Spleen (tissue), 11 donors: ENCODE results near the gene CCDC15. TPM values are rescaled to one million over a fixed set of nuclear protein-coding genes. Genes with fewer than 3 reads are reported as not detected.

Experiments used
- DNase-seq: peaks from one replicate; pipeline ENCODE4 v3.0.0-alpha.2; 2020
- H3K27ac ChIP-seq, 8 donors: fragments of 200-600 bp; sonication (generic) in 7 of 8; 1 replicate in 4 of 8; 2 replicates in 4 of 8; pipeline versions ENCODE4 v1.5.0 to v1.8.0; 2016 to 2021; ENCODE audit warnings: inconsistent platforms in 4 of 8, mild to moderate bottlenecking in 4 of 8, moderate library complexity in 1 of 8
- H3K27me3 ChIP-seq, 7 donors: fragments of 200-600 bp; sonication (generic) in 6 of 7; replicated peaks in 1 of 7; 1 replicate in 4 of 7; 2 replicates in 3 of 7; pipeline versions ENCODE4 v1.5.0 to v1.8.0; 2016 to 2021; ENCODE audit warnings: inconsistent platforms in 3 of 7, mild to moderate bottlenecking in 1 of 7
- H3K36me3 ChIP-seq, 6 donors: fragments of 200-600 bp; sonication (generic) in 5 of 6; 1 replicate in 4 of 6; 2 replicates in 2 of 6; pipeline versions ENCODE4 v1.5.0 to v1.8.0; 2016 to 2021; ENCODE audit warnings: inconsistent platforms in 2 of 6
- H3K4me1 ChIP-seq, 6 donors: fragments of 200-600 bp; sonication (generic) in 5 of 6; 1 replicate in 3 of 6; 2 replicates in 3 of 6; pipeline versions ENCODE4 v1.5.0 to v1.8.0; 2016 to 2021; ENCODE audit warnings: inconsistent platforms in 3 of 6
- H3K4me3 ChIP-seq, 8 donors: fragments of 200-600 bp; sonication (generic) in 7 of 8; 1 replicate in 4 of 8; 2 replicates in 4 of 8; pipeline versions ENCODE4 v1.5.0 to v1.8.0; 2016 to 2021; ENCODE audit warnings: inconsistent platforms in 4 of 8, mild to moderate bottlenecking in 4 of 8, moderate library complexity in 2 of 8
- H3K9me3 ChIP-seq, 8 donors: fragments of 200-600 bp; sonication (generic) in 7 of 8; 1 replicate in 4 of 8; 2 replicates in 4 of 8; pipeline versions ENCODE4 v1.5.0 to v1.8.0; 2016 to 2021; ENCODE audit warnings: inconsistent platforms in 4 of 8
- CTCF ChIP-seq, 11 experiments: fragments of 200-600 bp in 7 of 11; fragments of 450-650 bp in 4 of 11; sonication (generic) in 4 of 11; IDR thresholded peaks in 8 of 11; conservative IDR thresholded peaks in 3 of 11; 1 replicate in 7 of 11; 2 replicates in 4 of 11; pipeline versions ENCODE4 v1.4.0 to v1.8.0; 2016 to 2021; ENCODE audit warnings: antibody characterized with exemption in 11 of 11, inconsistent platforms in 4 of 11, mild to moderate bottlenecking in 1 of 11
- POLR2A ChIP-seq, 3 donors: fragments of 450-650 bp; IDR thresholded peaks; one replicate each; pipeline ENCODE4 v1.5.1; 2017; ENCODE audit warnings: antibody characterized with exemption in 3 of 3, mild to moderate bottlenecking in 1 of 3
- POLR2AphosphoS5 ChIP-seq, 3 donors: sonication (generic); formaldehyde crosslinking; IDR thresholded peaks; one replicate each; pipeline ENCODE4 v1.5.1; 2017; ENCODE audit warnings: antibody characterized with exemption in 3 of 3
- WGBS, 5 donors: extraction: QIAGEN DNeasy Blood & Tissue Kit in 3 of 5; methylation state at CpG; one replicate each; pipeline versions ENCODE4 v1.1.5 to v1.1.7; 2013 to 2018; 5-methylcytosine and 5-hydroxymethylcytosine counted together
- intact Hi-C: fragments of 100-400 bp; cut with DNase I; formaldehyde crosslinking; loops from one replicate; pipeline ENCODE4 v1.15.0; 2023; ENCODE audit warnings: low total_unique reads
- polyA plus RNA-seq, 3 donors: library from polyadenylated mRNA; stranded (reverse); fragments of 200-250 nt; gene quantifications; one replicate each; pipeline ENCODE4 v1.2.1, GENCODE V29; 2013
- total RNA-seq, 7 donors: library from RNA; depleted of rRNA in 3 of 7; stranded (reverse); fragments of >200 nt in 3 of 7; fragmentation: NEBNext Ultra II Directional in 4 of 7; extraction: Animal tissue kit (Norgen Biotek cat#: 25700) in 4 of 7; gene quantifications; one replicate each; pipeline versions ENCODE4 v1.1.0 to v1.2.1, GENCODE V29; 2016 to 2021
- donor health status: healthy with polysubstance abuse.
- donor health status: DM: no; HTN: no; CAD: no; lungs with moderate emphysema.
- donor health status: DM: no; HTN: no; CAD: no.
- donor health status: Bipolar disorder and iron deficiency.
- donor health status: healthy.
- donor health status: DM: no; HTN: no; CAD: no.
- donor health status: DM: yes; HTN: yes; CAD: no.

The CCDC15 gene
- total and polyA plus RNA-seq, 10 donors = 0.61 to 3.6 (median 2.2) TPM

GRCh38 chr11:125062931-125063428, 109.0 kb downstream of the CCDC15 start, which contains the start of gene SLC37A2:
TSS of gene SLC37A2 (plus strand) at chr11:125063305. CDS start at chr11:125063368, 63 bp downstream.
- peak within 1 kb of the TSS; percentile 27 to 92 (median 84) for H3K27ac ChIP-seq
- 0 to 2% (median 1%) methylated on average over 13 to 46 of the region's 46 CpGs for WGBS, 5 donors

GRCh38 chr11:125063429-125064043, 109.5 kb downstream of the CCDC15 start:
- Histone ChIP-seq H3K9me3 (no peaks in the 10 kb centered on the region), H3K27ac (peak overlapping the region; percentile 27 to 92 (median 84)), H3K27me3 (peaks cover 0 to 28% (median 0%) of the 10 kb centered on the region in 7 donors), H3K36me3 (no peaks in the 10 kb centered on the region), H3K4me1 (peaks cover 0 to 41% (median 15%) of the 10 kb centered on the region in 6 donors), H3K4me3 (peak overlapping the region; percentile 46 to 78 (median 56))
- TF ChIP-seq POLR2A (IDR thresholded peaks at IDR 0.05) (no peak), CTCF (IDR thresholded peaks at IDR 0.05 in 8 of 11, conservative IDR thresholded peaks at IDR 0.05 in 3 of 11) (no peak), POLR2AphosphoS5 (IDR thresholded peaks at IDR 0.05) (no peak)
- 5 to 15% (median 8%) methylated on average over 24 to 38 of the region's 38 CpGs for WGBS, 5 donors
- peak; percentile 76 for DNase-seq
- intact Hi-C loops = no loop called here

More at GRCh38 chr11:125062931-125063428, 109.0 kb downstream of the CCDC15 start, which contains the start of gene SLC37A2:
- Histone ChIP-seq H3K36me3 (no peaks in the 10 kb centered on the region), H3K27me3 (peaks cover 0 to 28% (median 0%) of the 10 kb centered on the region in 7 donors), H3K4me3 (peak within 1 kb of the TSS; percentile 46 to 78 (median 56)), H3K9me3 (no peaks in the 10 kb centered on the region), H3K4me1 (peaks cover 0 to 36% (median 15%) of the 10 kb centered on the region in 6 donors)
- intact Hi-C loops = no loop called here
- DNase-seq = peak; percentile 93
- peak in 8 of 11 experiments; percentile 31 to 59 (median 42) for TF ChIP-seq CTCF (IDR thresholded peaks at IDR 0.05 in 8 of 11, conservative IDR thresholded peaks at IDR 0.05 in 3 of 11)
- peak in 2 of 3 donors; percentile 43 to 86 for TF ChIP-seq POLR2A (IDR thresholded peaks at IDR 0.05)
- TF ChIP-seq POLR2AphosphoS5 (IDR thresholded peaks at IDR 0.05) = peak; percentile 92 to 97 (median 95)

- intact Hi-C loops = no loop called here
- Histone ChIP-seq H3K4me1 (peaks cover 0 to 47% (median 19%) of the 10 kb centered on the region in 6 donors), H3K4me3 (peak overlapping the region in 6 of 8 donors; percentile 46 to 78 (median 58)), H3K9me3 (no peaks in the 10 kb centered on the region), H3K27me3 (peaks cover 0 to 28% (median 0%) of the 10 kb centered on the region in 7 donors), H3K36me3 (no peaks in the 10 kb centered on the region), H3K27ac (peak overlapping the region in 4 of 8 donors; percentile 85 to 92 (median 88))
- DNase-seq = no peak
- TF ChIP-seq CTCF (IDR thresholded peaks at IDR 0.05 in 8 of 11, conservative IDR thresholded peaks at IDR 0.05 in 3 of 11) (no peak), POLR2AphosphoS5 (IDR thresholded peaks at IDR 0.05) (no peak), POLR2A (IDR thresholded peaks at IDR 0.05) (no peak)
- WGBS, 5 donors = 80 to 89% (median 88%) methylated on average over 7 of the region's 7 CpGs
Observed at GRCh38 chr11:125064070-125064469, 110.1 kb downstream of the CCDC15 start.

- peaks cover 21 to 82% (median 56%) of the 10 kb centered on the region in 6 donors for H3K4me1 ChIP-seq
- WGBS, 5 donors = 71 to 86% (median 80%) methylated on average over 4 of the region's 4 CpGs
Observed at GRCh38 chr11:125068368-125068767, 114.4 kb downstream of the CCDC15 start.

More at GRCh38 chr11:125068368-125068767, 114.4 kb downstream of the CCDC15 start:
- H3K27me3 ChIP-seq = peaks cover 0 to 16% (median 0%) of the 10 kb centered on the region in 7 donors
- no peaks in the 10 kb centered on the region for H3K36me3 ChIP-seq
- intact Hi-C loops = no loop called here
- H3K9me3 ChIP-seq = no peaks in the 10 kb centered on the region
- H3K4me3 ChIP-seq = no peak overlapping the region
- TF ChIP-seq CTCF (IDR thresholded peaks at IDR 0.05 in 8 of 11, conservative IDR thresholded peaks at IDR 0.05 in 3 of 11) (no peak), POLR2A (IDR thresholded peaks at IDR 0.05) (no peak), POLR2AphosphoS5 (IDR thresholded peaks at IDR 0.05) (no peak)
- no peak for DNase-seq
- H3K27ac ChIP-seq = peak overlapping the region in 6 of 8 donors; percentile 71 to 90 (median 84)
